Measurements from ENCODE around the gene SPTBN5. TPM values are rescaled to one million over a fixed set of nuclear protein-coding genes. Genes with fewer than 3 reads are reported as not detected.

Gene SPTBN5
- total RNA-seq, 1 experiment from 2014 or later, result 2.5 TPM

DNA sequence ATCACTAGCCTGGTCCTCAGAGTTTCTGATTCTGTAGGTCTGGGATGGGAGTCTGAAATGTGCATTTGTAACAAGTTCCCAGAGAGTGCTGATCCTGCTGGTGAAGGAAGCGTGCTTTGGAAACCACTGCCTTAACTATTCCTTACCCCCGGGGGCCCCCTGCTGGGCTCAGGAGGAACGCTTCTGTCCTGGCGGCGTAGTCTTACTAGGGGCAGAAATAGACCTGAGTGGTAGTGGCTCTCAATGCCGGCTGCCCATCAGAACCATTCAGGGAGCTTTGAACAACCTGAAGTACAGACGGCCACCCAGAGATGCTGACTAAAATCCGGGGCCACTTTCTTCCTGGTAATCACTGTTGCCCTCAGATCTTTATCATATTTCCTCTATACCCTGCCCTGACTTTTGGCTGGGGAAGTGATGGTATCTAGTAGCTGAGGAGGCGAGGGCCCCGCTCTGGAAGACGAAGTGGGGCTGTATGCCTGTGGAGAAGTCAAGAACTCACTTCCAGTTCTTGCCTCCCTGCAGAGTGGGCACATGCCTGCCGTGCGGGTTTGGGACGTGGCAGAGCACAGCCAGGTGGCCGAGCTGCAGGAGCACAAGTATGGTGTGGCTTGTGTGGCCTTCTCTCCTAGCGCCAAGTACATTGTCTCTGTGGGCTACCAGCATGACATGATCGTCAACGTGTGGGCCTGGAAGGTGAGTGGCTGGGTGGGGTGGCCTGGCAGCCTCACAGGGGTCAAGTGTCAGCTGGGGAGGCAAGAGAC, 82.2 kb downstream of the SPTBN5 start:
- intact Hi-C loops (cut with micrococcal nuclease; ENCODE audit: unreplicated experiment), result loop anchor here (1.0 to 5.0 kb wide), 3 partner anchors 37 to 344 kb away; partner anchors contain the start of gene MAPKBP1
- peak; percentile 79 to 86 for DNase-seq
- peaks cover 13% of the 10 kb centered on the region for H3K36me3 Mint-ChIP-seq (ENCODE audit: insufficient read depth, unreplicated experiment)
- CTCF ChIA-PET, result interaction anchor here (0.7 to 4.0 kb wide), 5 partner anchors 38 to 346 kb away, joined by 3 to 47 read pairs (median 4); partner anchors contain the start of gene MAPKBP1
- no TSS peak for BruUV-seq (replicated peaks)
- peaks cover 2% of the 10 kb centered on the region; the same call in 1 of the 2 replicates for H3K36me3 ChIP-seq (ENCODE audit: control insufficient read depth, insufficient read depth, low read length)
- TF ChIP-seq, protein P1, sequence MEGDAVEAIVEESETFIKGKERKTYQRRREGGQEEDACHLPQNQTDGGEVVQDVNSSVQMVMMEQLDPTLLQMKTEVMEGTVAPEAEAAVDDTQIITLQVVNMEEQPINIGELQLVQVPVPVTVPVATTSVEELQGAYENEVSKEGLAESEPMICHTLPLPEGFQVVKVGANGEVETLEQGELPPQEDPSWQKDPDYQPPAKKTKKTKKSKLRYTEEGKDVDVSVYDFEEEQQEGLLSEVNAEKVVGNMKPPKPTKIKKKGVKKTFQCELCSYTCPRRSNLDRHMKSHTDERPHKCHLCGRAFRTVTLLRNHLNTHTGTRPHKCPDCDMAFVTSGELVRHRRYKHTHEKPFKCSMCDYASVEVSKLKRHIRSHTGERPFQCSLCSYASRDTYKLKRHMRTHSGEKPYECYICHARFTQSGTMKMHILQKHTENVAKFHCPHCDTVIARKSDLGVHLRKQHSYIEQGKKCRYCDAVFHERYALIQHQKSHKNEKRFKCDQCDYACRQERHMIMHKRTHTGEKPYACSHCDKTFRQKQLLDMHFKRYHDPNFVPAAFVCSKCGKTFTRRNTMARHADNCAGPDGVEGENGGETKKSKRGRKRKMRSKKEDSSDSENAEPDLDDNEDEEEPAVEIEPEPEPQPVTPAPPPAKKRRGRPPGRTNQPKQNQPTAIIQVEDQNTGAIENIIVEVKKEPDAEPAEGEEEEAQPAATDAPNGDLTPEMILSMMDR (IDR thresholded peaks at IDR 0.05; ENCODE audit: insufficient read depth in 1 of 2, low read depth in 1 of 2, low read length in 1 of 2, severe bottlenecking in 1 of 2, unreplicated experiment in 1 of 2), result peak; percentile 87 to 90
- no peaks in the 10 kb centered on the region for H3K9me3 Mint-ChIP-seq (ENCODE audit: unreplicated experiment)
- no peaks in the 10 kb centered on the region for H3K27me3 Mint-ChIP-seq (ENCODE audit: insufficient read depth, unreplicated experiment)
- H3K4me1 ChIP-seq, result no peaks in the 10 kb centered on the region
- POLR2A ChIA-PET, result interaction anchor here (0.6 to 0.8 kb wide), 2 partner anchors 25 to 189 kb away, joined by 3 to 4 read pairs; no protein-coding TSS in a partner anchor
- no peak overlapping the region for H3K27ac Mint-ChIP-seq (ENCODE audit: unreplicated experiment)
- H3K4me1 Mint-ChIP-seq (ENCODE audit: low read depth, unreplicated experiment), result no peaks in the 10 kb centered on the region
- H3K4me3 ChIP-seq (ENCODE audit: low read depth, low read length), result no peak overlapping the region
- H3K9me3 ChIP-seq, result no peaks in the 10 kb centered on the region
- no peak overlapping the region for H3K4me3 Mint-ChIP-seq (ENCODE audit: unreplicated experiment)
- H3K27me3 ChIP-seq (replicated peaks; ENCODE audit: control insufficient read depth, insufficient read depth, low read length), result no peaks in the 10 kb centered on the region

DNA sequence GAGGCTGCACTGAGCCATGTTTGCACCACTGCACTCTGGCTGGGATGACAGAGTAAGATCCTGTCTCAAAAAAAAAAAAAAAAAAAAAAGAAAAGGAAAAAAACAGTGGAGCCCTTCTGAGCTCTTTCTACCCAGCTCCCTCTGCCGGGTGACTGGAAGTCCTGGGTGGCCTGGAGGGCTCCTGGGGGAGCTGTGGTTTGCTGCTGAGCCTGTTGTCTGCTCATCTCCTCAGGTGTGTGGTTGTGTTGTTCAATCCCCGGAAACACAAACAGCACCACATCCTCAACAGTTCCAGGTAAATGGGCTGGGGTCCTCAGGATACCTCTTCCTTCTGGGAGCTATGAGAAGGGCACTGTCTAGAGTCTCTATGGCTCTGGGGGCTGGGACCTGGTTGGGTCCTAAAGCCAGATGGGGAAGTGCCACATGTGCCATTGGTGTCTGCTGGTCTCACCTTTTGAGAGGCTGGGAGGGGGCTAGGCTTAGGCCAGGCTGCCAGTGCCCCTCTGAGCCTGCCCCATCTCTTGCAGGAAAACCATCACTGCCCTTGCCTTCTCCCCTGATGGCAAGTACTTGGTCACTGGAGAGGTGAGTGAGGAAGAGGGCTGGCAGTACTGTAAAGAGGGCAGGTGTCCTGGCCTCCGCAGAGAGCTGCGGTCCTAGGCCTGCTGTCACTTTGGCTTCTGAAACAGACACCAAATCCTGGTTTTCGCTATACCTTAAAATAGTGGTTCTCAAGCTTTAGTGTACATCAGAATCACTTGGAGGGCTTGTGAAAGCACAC, 83.0 kb downstream of the SPTBN5 start:
- ChIA-PET POLR2A (interaction anchor here (0.6 to 0.8 kb wide), 3 partner anchors 39 to 463 kb away, joined by 3 to 7 read pairs (median 4); no protein-coding TSS in a partner anchor), CTCF (interaction anchor here (0.8 to 4.0 kb wide), 5 partner anchors 37 to 345 kb away, joined by 3 to 47 read pairs (median 4); partner anchors contain the start of gene MAPKBP1)
- Mint-ChIP-seq H3K9me3 (ENCODE audit: unreplicated experiment) (no peaks in the 10 kb centered on the region), H3K27ac (ENCODE audit: unreplicated experiment) (no peak overlapping the region), H3K4me3 (ENCODE audit: unreplicated experiment) (no peak overlapping the region), H3K4me1 (ENCODE audit: low read depth, unreplicated experiment) (no peaks in the 10 kb centered on the region), H3K36me3 (ENCODE audit: insufficient read depth, unreplicated experiment) (peaks cover 13% of the 10 kb centered on the region), H3K27me3 (ENCODE audit: insufficient read depth, unreplicated experiment) (no peaks in the 10 kb centered on the region)
- Histone ChIP-seq H3K36me3 (ENCODE audit: control insufficient read depth, insufficient read depth, low read length) (peaks cover 2% of the 10 kb centered on the region; the same call in 1 of the 2 replicates), H3K4me1 (no peaks in the 10 kb centered on the region), H3K4me3 (ENCODE audit: low read depth, low read length) (no peak overlapping the region), H3K9me3 (no peaks in the 10 kb centered on the region), H3K27me3 (replicated peaks; ENCODE audit: control insufficient read depth, insufficient read depth, low read length) (no peaks in the 10 kb centered on the region)
- TF ChIP-seq, protein P1 (IDR thresholded peaks at IDR 0.05; ENCODE audit: insufficient read depth in 1 of 2, low read depth in 1 of 2, low read length in 1 of 2, severe bottlenecking in 1 of 2, unreplicated experiment in 1 of 2), result no peak
- no peak for DNase-seq
- intact Hi-C loops (cut with micrococcal nuclease; ENCODE audit: unreplicated experiment), result loop anchor here (1.0 to 5.0 kb wide), 3 partner anchors 37 to 344 kb away; partner anchors contain the start of gene MAPKBP1
- BruUV-seq (replicated peaks), result no TSS peak

All from Caco-2 (cell line).